Effector memory CD4-positive, alpha-beta T cell (primary cell): ENCODE data around the gene YPEL2.
"Not testable (repeated sequence)": the region's sequence is repeated elsewhere in the genome, so short reads cannot be mapped to it uniquely, and the experiment has no call there.

ENCODE experiments used
- DNase-seq, 3 donors: peaks; one replicate each; pipeline ENCODE4 v3.0.0-alpha.2; 2020
- H3K27ac ChIP-seq: 2 replicates; pipeline ENCODE4 v1.7.0; 2013; ENCODE audit warnings: mild to moderate bottlenecking, low read length, moderate library complexity; ENCODE audit not compliant: insufficient read depth, poor library complexity, severe bottlenecking
- H3K27me3 ChIP-seq: replicated peaks from 2 replicates; pipeline ENCODE4 v1.7.0; 2013; ENCODE audit warnings: mild to moderate bottlenecking, low read length; ENCODE audit not compliant: insufficient read depth, control insufficient read depth, poor library complexity, severe bottlenecking
- H3K36me3 ChIP-seq: 2 replicates; pipeline ENCODE4 v1.7.0; 2013; ENCODE audit warnings: mild to moderate bottlenecking, low read length, moderate library complexity; ENCODE audit not compliant: control insufficient read depth, insufficient read depth
- H3K4me1 ChIP-seq: 2 replicates; pipeline ENCODE4 v1.7.0; 2013; ENCODE audit warnings: low read length, mild to moderate bottlenecking; ENCODE audit not compliant: control insufficient read depth, insufficient read depth, poor library complexity, severe bottlenecking
- H3K4me3 ChIP-seq: 2 replicates; pipeline ENCODE4 v1.7.0; 2013; ENCODE audit warnings: low read length, low read depth, mild to moderate bottlenecking; ENCODE audit not compliant: insufficient read depth, poor library complexity, severe bottlenecking
- H3K9me3 ChIP-seq: 2 replicates; pipeline ENCODE4 v1.7.0; 2013; ENCODE audit warnings: mild to moderate bottlenecking, low read length, moderate library complexity; ENCODE audit not compliant: control insufficient read depth

Gene YPEL2

GRCh38 chr17:59401725-59402124, 70.3 kb downstream of the YPEL2 start:
- Histone ChIP-seq H3K9me3 (no peaks in the 10 kb centered on the region), H3K4me1 (no peaks in the 10 kb centered on the region), H3K4me3 (no peak overlapping the region), H3K27me3 (no peaks in the 10 kb centered on the region), H3K36me3 (peaks cover 12% of the 10 kb centered on the region), H3K27ac (no peak overlapping the region)
- no peak for DNase-seq

DNA sequence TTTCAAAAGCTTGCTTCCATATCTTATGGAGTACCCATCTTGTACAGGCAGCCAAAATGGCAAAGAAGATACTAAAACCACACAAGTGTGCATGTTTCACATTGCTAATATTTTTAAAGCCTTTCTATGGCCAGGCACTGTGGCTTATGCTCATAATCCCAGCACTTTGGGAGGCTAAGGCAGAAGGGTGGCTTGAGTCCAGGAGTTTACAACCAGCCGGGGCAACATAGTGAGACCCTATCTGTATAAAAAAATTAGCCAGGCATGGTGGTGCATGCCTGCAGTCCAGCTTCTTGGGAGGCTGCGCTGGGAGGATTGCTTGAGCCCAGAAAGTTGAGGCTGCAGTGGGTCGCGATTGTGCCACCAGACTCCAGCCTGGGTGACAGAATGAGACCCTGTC, 71.3 kb downstream of the YPEL2 start:
- H3K4me1 ChIP-seq, result no peaks in the 10 kb centered on the region
- no peaks in the 10 kb centered on the region for H3K9me3 ChIP-seq
- no peak overlapping the region for H3K4me3 ChIP-seq
- DNase-seq, result no peak
- peaks cover 5% of the 10 kb centered on the region for H3K36me3 ChIP-seq
- H3K27me3 ChIP-seq, result no peaks in the 10 kb centered on the region
- H3K27ac ChIP-seq, result no peak overlapping the region

GRCh38 chr17:59404471-59404870, 73.0 kb downstream of the YPEL2 start:
- no peak overlapping the region for H3K4me3 ChIP-seq
- no peaks in the 10 kb centered on the region for H3K9me3 ChIP-seq
- no peak overlapping the region for H3K27ac ChIP-seq
- H3K36me3 ChIP-seq, result no peaks in the 10 kb centered on the region
- H3K27me3 ChIP-seq, result no peaks in the 10 kb centered on the region
- H3K4me1 ChIP-seq, result no peaks in the 10 kb centered on the region
- no peak for DNase-seq

DNA sequence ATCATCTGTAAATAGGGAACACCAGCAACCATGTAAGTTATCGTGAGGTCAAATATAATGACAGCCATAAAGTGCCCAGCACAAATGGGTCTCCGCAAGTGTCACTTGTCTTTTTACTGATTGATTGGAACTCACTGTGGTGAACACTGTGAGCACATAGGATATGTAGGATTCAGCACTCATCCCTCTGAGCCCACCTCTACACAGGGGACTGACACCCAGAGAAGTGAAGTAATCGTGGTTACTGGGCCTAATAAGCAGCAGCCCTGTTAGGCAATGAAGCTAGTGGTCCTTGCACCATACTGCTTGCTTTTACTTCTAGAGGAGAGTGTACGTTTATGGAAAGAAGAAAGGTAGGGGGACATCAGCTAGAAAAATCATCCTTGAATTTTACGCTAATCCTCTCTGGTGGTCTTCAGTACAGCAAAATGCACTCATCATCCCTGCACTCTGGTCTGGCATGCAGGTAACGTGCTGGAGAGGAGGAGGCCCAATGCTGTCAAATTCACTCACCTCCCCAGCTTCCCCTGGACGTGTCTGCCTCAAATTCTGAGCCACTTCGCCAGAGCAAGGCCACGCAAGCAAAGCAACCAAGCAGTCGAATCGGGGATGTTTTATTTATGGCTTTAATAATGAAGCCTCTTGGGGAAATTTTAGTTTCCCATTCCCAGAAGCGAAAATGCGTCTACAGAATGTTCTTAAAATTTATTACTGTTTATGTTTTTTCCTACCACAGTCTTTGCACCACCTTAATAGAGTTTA, 74.7 kb downstream of the YPEL2 start:
- H3K4me3 ChIP-seq, result no peak overlapping the region
- no peak for DNase-seq
- H3K4me1 ChIP-seq, result no peaks in the 10 kb centered on the region
- no peaks in the 10 kb centered on the region for H3K9me3 ChIP-seq
- no peaks in the 10 kb centered on the region for H3K27me3 ChIP-seq
- no peaks in the 10 kb centered on the region for H3K36me3 ChIP-seq
- no peak overlapping the region for H3K27ac ChIP-seq

DNA sequence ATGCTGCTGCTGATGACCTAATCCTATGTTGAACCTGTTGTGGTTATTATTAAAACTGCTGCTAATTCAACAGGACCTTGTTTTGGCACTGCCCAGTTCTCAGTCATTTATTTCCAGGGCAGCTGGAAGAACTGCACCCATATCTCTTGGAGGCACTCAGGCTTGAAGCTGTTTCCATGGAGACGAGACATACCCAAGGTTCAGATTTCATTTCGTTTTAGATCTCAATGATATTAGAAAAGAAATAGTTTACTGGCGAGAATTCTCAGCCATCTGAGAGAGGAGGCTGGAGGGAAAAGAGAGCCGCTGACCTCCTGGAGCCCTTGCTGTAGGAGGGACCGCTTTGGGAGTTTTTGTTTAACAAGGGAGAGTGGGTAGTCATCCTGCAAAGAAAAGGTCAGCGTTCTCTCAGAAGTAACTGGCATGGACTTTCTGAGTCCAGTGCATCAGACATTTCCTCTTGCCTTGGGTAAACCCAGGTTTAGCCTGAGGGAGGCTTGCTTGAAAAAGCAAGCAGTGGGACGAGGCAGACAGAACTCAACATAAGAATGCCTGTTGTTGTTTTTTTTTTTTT, 75.4 kb downstream of the YPEL2 start:
- H3K4me3 ChIP-seq, result no peak overlapping the region
- H3K9me3 ChIP-seq, result no peaks in the 10 kb centered on the region
- H3K36me3 ChIP-seq, result no peaks in the 10 kb centered on the region
- no peak for DNase-seq
- H3K27me3 ChIP-seq, result no peaks in the 10 kb centered on the region
- no peaks in the 10 kb centered on the region for H3K4me1 ChIP-seq
- H3K27ac ChIP-seq, result no peak overlapping the region

- H3K27me3 ChIP-seq, result no peaks in the 10 kb centered on the region
- no peaks in the 10 kb centered on the region for H3K9me3 ChIP-seq
- H3K27ac ChIP-seq, result no peak overlapping the region
- DNase-seq, result no peak
- no peak overlapping the region for H3K4me3 ChIP-seq
- H3K4me1 ChIP-seq, result no peaks in the 10 kb centered on the region
- no peaks in the 10 kb centered on the region for H3K36me3 ChIP-seq
Measured at GRCh38 chr17:59409336-59410048, 78.0 kb downstream of the YPEL2 start.

DNA sequence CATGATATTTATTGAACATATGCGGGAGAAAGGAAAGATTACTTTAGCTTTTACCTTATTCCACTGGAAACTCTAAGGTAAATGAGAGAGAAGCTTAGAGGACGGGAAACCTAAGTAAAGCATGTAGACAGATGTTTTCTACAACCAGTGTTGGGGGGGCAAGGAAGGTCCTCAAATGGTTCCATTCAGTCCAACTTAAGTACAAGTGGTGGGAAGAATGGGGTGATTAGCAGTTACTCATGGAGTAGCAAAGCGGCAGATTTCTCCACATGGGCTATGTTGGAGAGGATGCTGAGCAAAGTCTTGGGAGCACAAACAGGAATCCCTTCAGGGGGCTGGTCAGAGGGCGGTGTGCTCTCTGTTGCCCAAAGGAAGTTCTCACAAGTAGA, 78.6 kb downstream of the YPEL2 start:
- no peaks in the 10 kb centered on the region for H3K4me1 ChIP-seq
- H3K27ac ChIP-seq, result no peak overlapping the region

DNA sequence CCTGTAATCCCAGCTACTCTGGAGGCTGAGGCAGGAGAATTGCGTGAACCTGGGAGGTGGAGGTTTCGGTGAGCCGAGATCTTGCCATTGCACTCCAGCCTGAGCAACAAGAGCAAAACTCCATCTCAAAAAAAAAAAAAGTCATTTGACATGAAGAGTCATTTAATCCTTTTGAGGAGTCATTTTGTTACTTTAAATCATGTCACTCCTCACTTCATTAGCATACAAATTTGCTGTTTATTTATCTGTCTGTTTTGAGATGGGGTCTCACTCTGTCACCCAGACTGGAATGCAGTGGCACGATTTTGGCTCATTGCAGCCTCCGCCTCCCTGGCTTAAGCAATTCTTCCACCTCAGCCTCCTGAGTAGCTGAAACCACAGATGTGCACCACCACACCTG, 81.0 kb downstream of the YPEL2 start:
- DNase-seq, H3K36me3 ChIP-seq, H3K4me3 ChIP-seq, H3K27ac ChIP-seq, H3K9me3 ChIP-seq, H3K4me1 ChIP-seq, H3K27me3 ChIP-seq: not testable (repeated sequence)

More for the DNA sequence above, 78.6 kb downstream of the YPEL2 start:
- no peak for DNase-seq
- Histone ChIP-seq H3K9me3 (no peaks in the 10 kb centered on the region), H3K27me3 (no peaks in the 10 kb centered on the region), H3K36me3 (no peaks in the 10 kb centered on the region), H3K4me3 (no peak overlapping the region)

DNA sequence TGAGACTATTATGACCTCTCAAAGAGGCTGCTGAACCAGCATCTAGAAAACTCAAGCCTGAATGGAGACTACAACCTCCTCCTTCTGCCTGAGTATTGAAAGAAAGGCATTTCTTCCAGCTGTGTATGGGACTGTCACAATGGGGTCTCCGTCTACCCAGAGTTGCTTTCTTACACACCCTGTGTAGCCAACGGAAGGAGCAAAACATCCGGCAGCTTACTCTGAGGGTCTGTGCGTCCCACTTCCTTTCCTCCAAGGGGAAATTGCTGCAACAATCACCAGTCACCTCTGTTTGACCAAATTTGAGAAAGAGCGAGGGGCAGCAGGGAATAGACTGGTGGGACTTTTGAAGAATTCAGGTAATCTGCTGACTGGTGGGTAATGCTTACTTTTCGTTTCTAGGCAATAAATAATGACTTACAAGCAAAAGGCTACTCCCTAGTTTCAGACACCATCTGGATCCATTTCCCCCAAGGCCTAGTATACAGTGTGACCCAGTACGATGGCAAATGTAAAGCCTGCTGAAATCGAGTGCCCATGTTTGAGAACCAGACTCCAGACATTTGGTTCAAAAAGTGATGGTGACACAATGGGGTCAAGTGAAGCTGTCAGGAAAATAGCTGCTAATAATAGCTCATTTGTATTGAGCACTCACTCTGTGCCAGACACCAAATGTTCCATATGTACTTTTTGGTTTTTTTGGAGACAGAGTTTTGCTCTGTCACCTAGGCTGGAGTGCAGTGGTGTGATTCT, 81.7 kb downstream of the YPEL2 start:
- H3K4me3 ChIP-seq, result no peak overlapping the region
- no peak for DNase-seq
- no peak overlapping the region for H3K27ac ChIP-seq
- H3K36me3 ChIP-seq, result no peaks in the 10 kb centered on the region
- no peaks in the 10 kb centered on the region for H3K9me3 ChIP-seq
- no peaks in the 10 kb centered on the region for H3K27me3 ChIP-seq
- H3K4me1 ChIP-seq, result no peaks in the 10 kb centered on the region
